SK-N-SH (cell line): ENCODE results near the gene SULF2. TPM values are rescaled to one million over a fixed set of nuclear protein-coding genes. Genes with fewer than 3 reads are reported as not detected.
"Not testable (repeated sequence)": the region's sequence is repeated elsewhere in the genome, so short reads cannot be mapped to it uniquely, and the experiment has no call there.

ENCODE experiments used
- CTCF ChIA-PET: fragments of 300-600, 350-600 bp; formaldehyde crosslinking; extraction: SDS; loops from one replicate; lab custom pipeline; 2021; lab: Yijun Ruan, JAX
- POLR2A ChIA-PET: fragments of 350-600 bp; sonication (Branson Sonifier 250); formaldehyde crosslinking; extraction: SDS; loops from one replicate; lab custom pipeline; 2020; ENCODE audit warnings: antibody characterized with exemption, inconsistent platforms; lab: Yijun Ruan, JAX
- DNase-seq: peaks from one replicate; pipeline ENCODE4 v3.0.0; 2012
- H2AFZ ChIP-seq: fragments of 200-600 bp; sonication (generic); 2 replicates; pipeline ENCODE4 v1.8.1; 2016; ENCODE audit warnings: antibody characterized with exemption, mild to moderate bottlenecking, low read depth
- H3F3A ChIP-seq: fragments of 200-600 bp; sonication (generic); replicated peaks from 2 replicates; pipeline ENCODE3; 2016; ENCODE audit warnings: antibody characterized with exemption, mild to moderate bottlenecking; ENCODE audit not compliant: insufficient read depth
- H3K27ac ChIP-seq, 2 experiments: fragments of 200-500 bp in 1 of 2; fragments of 200-600 bp in 1 of 2; sonication (Bioruptor generic) in 1 of 2; sonication (generic), shearing (Covaris generic) in 1 of 2; 2 replicates each; pipeline versions ENCODE4 v1.5.1 to v1.6.1; 2014 to 2016; ENCODE audit warnings: low read depth in 2 of 2, inconsistent platforms in 1 of 2, low read length in 1 of 2, mild to moderate bottlenecking in 1 of 2, mixed read lengths in 1 of 2
- H3K27me3 ChIP-seq: fragments of 200-600 bp; sonication (generic), shearing (Covaris generic); 2 replicates; pipeline ENCODE4 v1.6.1; 2016; ENCODE audit warnings: mixed run types; ENCODE audit not compliant: insufficient read depth
- H3K36me3 ChIP-seq, 2 experiments: fragments of 200-500 bp in 1 of 2; fragments of 200-600 bp in 1 of 2; sonication (Bioruptor generic) in 1 of 2; sonication (generic) in 1 of 2; replicated peaks in 1 of 2; 2 replicates each; pipeline versions ENCODE3 to v1.5.1; 2014 to 2016; ENCODE audit warnings: low read length in 1 of 2, mild to moderate bottlenecking in 1 of 2; ENCODE audit not compliant: insufficient read depth in 2 of 2, control insufficient read depth in 1 of 2
- H3K4me1 ChIP-seq, 2 experiments: fragments of 200-500 bp in 1 of 2; fragments of 200-600 bp in 1 of 2; sonication (Bioruptor generic) in 1 of 2; sonication (generic), shearing (Covaris generic) in 1 of 2; 2 replicates each; pipeline versions ENCODE4 v1.5.1 to v1.6.1; 2014 to 2016; ENCODE audit warnings: low read depth in 1 of 2, low read length in 1 of 2, mixed run types in 1 of 2; ENCODE audit not compliant: insufficient read depth in 2 of 2, control insufficient read depth in 1 of 2
- H3K4me2 ChIP-seq: fragments of 200-600 bp; sonication (generic), shearing (Covaris generic); 2 replicates; pipeline ENCODE4 v1.6.1; 2017; ENCODE audit warnings: mixed run types
- H3K4me3 ChIP-seq, 2 experiments: fragments of 200-500 bp in 1 of 2; fragments of 200-600 bp in 1 of 2; sonication (Bioruptor generic) in 1 of 2; sonication (generic), shearing (Covaris generic) in 1 of 2; 2 replicates each; pipeline versions ENCODE4 v1.5.1 to v1.8.1; 2014 to 2016; ENCODE audit warnings: low read depth in 2 of 2, inconsistent platforms in 1 of 2, low read length in 1 of 2, mild to moderate bottlenecking in 1 of 2, mixed read lengths in 1 of 2, moderate library complexity in 1 of 2
- H3K79me2 ChIP-seq: fragments of 200-600 bp; sonication (generic); 2 replicates; pipeline ENCODE4 v1.8.1; 2017; ENCODE audit warnings: mild to moderate bottlenecking; ENCODE audit not compliant: insufficient read depth
- H3K9ac ChIP-seq: fragments of 200-600 bp; sonication (generic); 2 replicates; pipeline ENCODE4 v1.6.1; 2017; ENCODE audit warnings: mixed run types
- H3K9me2 ChIP-seq: fragments of 200-600 bp; sonication (generic); 2 replicates; pipeline ENCODE4 v1.6.1; 2017; ENCODE audit warnings: mixed run types
- H3K9me3 ChIP-seq: fragments of 200-600 bp; sonication (generic); 2 replicates; pipeline ENCODE4 v1.6.1; 2017; ENCODE audit warnings: mixed run types, mild to moderate bottlenecking, moderate library complexity
- H4K20me1 ChIP-seq: fragments of 200-600 bp; sonication (generic); 2 replicates; pipeline ENCODE4 v1.6.1; 2017; ENCODE audit warnings: mild to moderate bottlenecking, mixed run types; ENCODE audit not compliant: insufficient read depth
- CTCF ChIP-seq: fragments of 200-600 bp; sonication (generic); IDR thresholded peaks from 2 replicates; pipeline ENCODE4 v1.6.1; 2017; ENCODE audit warnings: antibody characterized with exemption, mild to moderate bottlenecking, moderate library complexity
- EZH2phosphoT487 ChIP-seq: fragments of 200-600 bp; sonication (generic); IDR thresholded peaks from 2 replicates; pipeline ENCODE4 v1.6.1; 2017; ENCODE audit warnings: low read depth, mixed run types, mild to moderate bottlenecking, antibody characterized with exemption, moderate library complexity, borderline replicate concordance
- FOSL2 ChIP-seq: IDR thresholded peaks from 2 replicates; pipeline ENCODE4 v1.4.0; 2012; ENCODE audit warnings: low read depth, mild to moderate bottlenecking, moderate library complexity, borderline replicate concordance
- GATA2 ChIP-seq: sonication (generic); formaldehyde crosslinking; IDR thresholded peaks from 2 replicates; pipeline ENCODE4 v1.5.0; 2020; ENCODE audit warnings: mild to moderate bottlenecking, missing genetic modification reagents
- JUND ChIP-seq: IDR thresholded peaks from 2 replicates; pipeline ENCODE4 v1.4.0; 2012
- NFIC ChIP-seq: IDR thresholded peaks from 2 replicates; pipeline ENCODE4 v1.4.0; 2012; ENCODE audit warnings: borderline replicate concordance
- PBX3 ChIP-seq: IDR thresholded peaks from 2 replicates; pipeline ENCODE4; 2012
- POLR2AphosphoS5 ChIP-seq: IDR thresholded peaks from 2 replicates; pipeline ENCODE4 v1.6.1; 2012; ENCODE audit warnings: low read depth, low read length
- RAD21 ChIP-seq: IDR thresholded peaks from 2 replicates; pipeline ENCODE4 v1.6.1; 2012; ENCODE audit warnings: mild to moderate bottlenecking, low read length
- RCOR1 ChIP-seq: fragments of 150-350 bp; IDR thresholded peaks from 2 replicates; pipeline ENCODE4 v1.6.1; 2017; ENCODE audit warnings: antibody characterized with exemption, low read length
- REST ChIP-seq: IDR thresholded peaks from 2 replicates; pipeline ENCODE4 v1.6.1; 2012; ENCODE audit warnings: mild to moderate bottlenecking, low read depth, low read length, moderate library complexity
- TAF1 ChIP-seq: IDR thresholded peaks from 2 replicates; pipeline ENCODE4 v1.6.1; 2012; ENCODE audit warnings: low read depth, mild to moderate bottlenecking, low read length, moderate library complexity, borderline replicate concordance
- TCF12 ChIP-seq: IDR thresholded peaks from 2 replicates; pipeline ENCODE4 v1.4.0; 2012
- TEAD4 ChIP-seq: IDR thresholded peaks from 2 replicates; pipeline ENCODE4 v1.4.0; 2012; ENCODE audit warnings: mild to moderate bottlenecking, borderline replicate concordance; ENCODE audit not compliant: insufficient read depth
- WGBS: methylation state at CpG from one replicate; pipeline ENCODE4 v1.1.6; 2017; ENCODE audit warnings: low lambda C conversion rate; 5-methylcytosine and 5-hydroxymethylcytosine counted together
- polyA plus RNA-seq, 3 experiments: library from polyadenylated mRNA; depleted of rRNA; stranded (reverse); fragments of >200 nt; gene quantifications; 2 replicates each; pipeline ENCODE4 v1.2.3, GENCODE V29; 2012

SULF2 gene
- polyA plus RNA-seq, 1 of the 3 experiments (the other 2 are of a cell fraction): 20.2 TPM

GRCh38 chr20:47796971-47797370 lies 11.7 kb upstream of the SULF2 start:
- Histone ChIP-seq H3K9ac (no peak overlapping the region), H3K9me2 (no peaks in the 10 kb centered on the region)
- TF ChIP-seq REST: no peak
- TF ChIP-seq NFIC: no peak
- no peak for TF ChIP-seq JUND
- no peak for TF ChIP-seq TEAD4
- TF ChIP-seq CTCF: no peak
- TF ChIP-seq RAD21: no peak
- TF ChIP-seq EZH2phosphoT487: no peak
- TF ChIP-seq, all 33 proteins: peak for 0
- Histone ChIP-seq H3K27me3 (no peaks in the 10 kb centered on the region), H3K4me3 (no peak overlapping the region), H3K4me1 (peaks cover 0 to 25% of the 10 kb centered on the region in 2 experiments; a peak in 1 of 4 replicates), H3K9me3 (no peaks in the 10 kb centered on the region), H3K4me2 (no peak overlapping the region), H2AFZ (no peak overlapping the region), H3K36me3 (no peaks in the 10 kb centered on the region), H3K27ac (no peak overlapping the region), H4K20me1 (no peaks in the 10 kb centered on the region), H3K79me2 (no peaks in the 10 kb centered on the region), H3F3A (no peaks in the 10 kb centered on the region)
- ChIA-PET POLR2A (no interaction called here), CTCF (no interaction called here)
- no peak for DNase-seq
- WGBS: 91% methylated on average over 9 of the region's 9 CpGs

GRCh38 chr20:47795214-47795907 lies 10.1 kb upstream of the SULF2 start:
- Histone ChIP-seq H3K9me2 (no peaks in the 10 kb centered on the region), H4K20me1 (no peaks in the 10 kb centered on the region), H3K9ac (no peak overlapping the region), H3F3A (no peaks in the 10 kb centered on the region), H3K9me3 (no peaks in the 10 kb centered on the region), H3K79me2 (no peaks in the 10 kb centered on the region), H2AFZ (no peak overlapping the region), H3K4me1 (peaks cover 0 to 30% of the 10 kb centered on the region in 2 experiments; a peak in 2 of 4 replicates), H3K27ac (peak overlapping the region in 1 of 2 experiments; percentile 28; a peak in 1 of 4 replicates), H3K4me3 (no peak overlapping the region), H3K36me3 (no peaks in the 10 kb centered on the region), H3K4me2 (no peak overlapping the region)
- POLR2A ChIA-PET: no interaction called here
- no peak for DNase-seq
- CTCF ChIA-PET: interaction anchor here (0.6 kb wide), 1 partner anchor 11 kb away, joined by 3 read pairs; no protein-coding TSS in a partner anchor
- WGBS: 42% methylated on average over 15 of the region's 17 CpGs
- TF ChIP-seq GATA2 (peak; percentile 22; the same call in 1 of the 2 replicates), NFIC (peak; percentile 86), POLR2AphosphoS5 (no peak; the same call in 1 of the 2 replicates), TCF12 (peak; percentile 76), FOSL2 (0 out of 2 replicates have a peak, but pooled peaks have one; percentile 23), TAF1 (no peak), RCOR1 (peak; percentile 30; the same call in 1 of the 2 replicates), PBX3 (peak; percentile 60), JUND (peak; percentile 60)
- TF ChIP-seq, all 33 proteins: peak for 7
- H3K27me3 ChIP-seq: no peaks in the 10 kb centered on the region

- H3K9me2 ChIP-seq, H3K4me3 ChIP-seq, H3K36me3 ChIP-seq, POLR2A ChIA-PET, H4K20me1 ChIP-seq, H3K9ac ChIP-seq, H3K4me2 ChIP-seq, H3K27me3 ChIP-seq, DNase-seq, H3K9me3 ChIP-seq, CTCF ChIA-PET, H3K27ac ChIP-seq, H3K79me2 ChIP-seq, H3F3A ChIP-seq, H2AFZ ChIP-seq: not testable (repeated sequence)
- 94% methylated on average over 6 of the region's 6 CpGs for WGBS
- peaks cover 0 to 36% of the 10 kb centered on the region in 2 experiments; a peak in 2 of 4 replicates for H3K4me1 ChIP-seq
Observed at GRCh38 chr20:47794264-47794663, 9.0 kb upstream of the SULF2 start.
